HG03025 (cell line): ENCODE results near the gene SPOCD1.
"Not testable (repeated sequence)": the region's sequence is repeated elsewhere in the genome, so short reads cannot be mapped to it uniquely, and the experiment has no call there.

ENCODE experiments used
- ATAC-seq: cut with Tn5 transposase; IDR thresholded peaks from one replicate; pipeline ENCODE4 v1.9.1; 2021; ENCODE audit warnings: mild to moderate bottlenecking, moderate library complexity; ENCODE audit not compliant: unreplicated experiment, low FRiP score

Gene SPOCD1

GRCh38 chr1:31830511-31830910 is 14.7 kb upstream of the SPOCD1 start:
- no peak for ATAC-seq

GRCh38 chr1:31830065-31830464 is 14.2 kb upstream of the SPOCD1 start:
- ATAC-seq = no peak

- no peak for ATAC-seq
These were observed 13.3 kb upstream of the SPOCD1 start for GRCh38 chr1:31828926-31829690.

- no peak for ATAC-seq
These were observed 12.5 kb upstream of the SPOCD1 start for GRCh38 chr1:31828341-31828740.

DNA sequence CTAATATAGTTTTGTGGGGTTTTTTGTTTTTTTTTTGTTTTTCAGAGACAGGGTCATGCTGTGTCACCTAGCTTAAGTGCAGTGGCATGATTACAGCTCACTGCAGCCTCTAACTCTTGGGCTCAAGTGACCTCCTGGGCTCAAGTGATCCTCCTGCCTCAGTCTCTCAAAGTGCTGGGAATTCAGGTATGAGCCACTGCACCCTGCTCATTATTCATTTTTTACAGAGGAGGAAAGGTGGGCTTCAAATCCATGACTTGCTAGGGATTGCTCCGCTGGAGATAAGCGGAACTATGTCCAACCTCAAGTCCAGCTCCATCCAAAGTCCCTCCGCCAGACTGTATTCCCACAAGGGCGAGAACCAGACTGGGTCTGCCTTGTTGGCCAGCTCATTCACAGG is 8.0 kb upstream of the SPOCD1 start:
- no peak for ATAC-seq

GRCh38 chr1:31822766-31823165 is 6.9 kb upstream of the SPOCD1 start:
- no peak for ATAC-seq

DNA sequence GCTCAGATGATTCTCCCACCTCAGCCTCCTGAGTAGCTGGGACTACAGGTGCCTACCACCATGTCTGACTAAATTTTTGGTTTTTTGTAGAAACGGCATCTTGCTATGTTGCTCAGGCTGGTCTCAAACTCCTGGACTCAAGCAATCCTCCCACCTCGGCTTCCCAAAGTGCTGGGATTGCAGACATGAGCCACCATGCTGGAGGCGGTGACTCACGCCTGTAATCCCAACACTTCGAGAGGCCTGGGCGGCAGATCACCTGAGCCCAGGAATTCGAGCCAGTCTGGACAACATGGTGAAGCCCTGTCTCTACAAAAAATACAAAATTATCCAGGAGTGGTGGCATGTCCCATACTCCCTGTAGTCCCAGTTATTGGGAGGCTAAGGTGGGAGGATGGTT is 4.4 kb upstream of the SPOCD1 start:
- ATAC-seq = not testable (repeated sequence)

DNA sequence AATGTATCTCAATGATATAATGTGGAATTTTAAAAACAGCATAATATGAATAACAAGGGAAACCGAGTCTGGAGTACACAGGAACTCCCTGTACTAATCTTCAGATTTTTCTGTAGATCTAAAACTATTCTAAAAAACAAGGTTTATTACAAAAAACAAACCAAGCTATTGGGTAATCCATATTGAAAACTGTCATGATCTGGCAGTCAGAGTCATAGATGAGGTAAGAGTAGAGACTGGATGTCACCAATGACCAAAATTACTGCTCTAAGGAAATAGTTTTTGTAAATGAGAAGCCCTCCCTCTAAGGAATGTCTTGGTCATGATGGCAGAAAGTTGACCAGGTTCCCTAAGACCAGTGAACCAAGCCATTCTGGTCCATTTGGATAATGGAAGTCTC is 2.4 kb upstream of the SPOCD1 start:
- ATAC-seq = no peak

DNA sequence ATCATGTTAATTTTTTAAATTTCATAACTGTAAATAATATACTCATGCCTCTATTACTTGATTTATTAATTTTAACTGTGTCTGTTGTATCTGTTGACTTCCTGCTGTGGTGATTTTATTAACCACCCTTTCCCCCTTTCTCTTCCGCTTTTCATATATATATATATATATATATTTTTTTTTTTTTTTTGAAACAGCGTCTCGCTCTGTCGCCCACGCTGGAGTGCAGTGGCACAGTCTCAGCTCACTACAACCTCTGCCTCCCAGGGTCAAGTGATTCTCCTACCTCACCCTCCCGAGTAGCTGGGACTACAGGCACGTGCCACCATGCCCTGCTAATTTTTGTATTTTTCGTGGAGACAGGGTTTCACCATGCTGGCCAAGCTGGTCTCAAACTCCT is 1.1 kb upstream of the SPOCD1 start:
- not testable (repeated sequence) for ATAC-seq

GRCh38 chr1:31816501-31816900 is 679 bp upstream of the SPOCD1 start:
- not testable (repeated sequence) for ATAC-seq

- no peak for ATAC-seq
These were observed 546 bp downstream of the SPOCD1 start for GRCh38 chr1:31815307-31815645.

- no peak for ATAC-seq
These were observed 1.1 kb downstream of the SPOCD1 start for GRCh38 chr1:31814631-31815306.

DNA sequence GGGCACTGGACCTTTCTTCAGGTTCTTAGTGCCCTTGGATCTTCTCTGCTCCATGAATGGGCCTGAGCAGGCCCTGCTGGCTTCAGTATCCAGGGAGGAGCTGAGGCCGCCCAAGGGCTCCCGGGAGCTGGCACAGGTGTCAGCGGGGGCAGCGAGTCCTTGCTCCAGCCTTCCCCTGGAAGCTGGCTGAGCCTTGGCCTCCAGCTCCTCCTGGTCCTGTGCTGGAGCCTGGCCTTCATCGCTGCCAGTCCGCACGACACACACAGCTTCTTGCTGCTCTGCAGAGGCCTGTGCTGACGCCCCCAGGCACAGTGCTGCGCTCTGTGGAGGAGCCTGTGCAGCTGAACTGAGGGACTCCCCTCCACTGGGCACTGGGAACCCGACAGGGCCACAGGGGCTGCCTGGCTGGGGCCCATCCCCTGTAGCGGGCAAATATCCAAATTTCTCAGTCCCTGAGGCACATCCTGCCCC is 1.7 kb downstream of the SPOCD1 start:
- no peak for ATAC-seq

- no peak for ATAC-seq
These were observed 3.5 kb downstream of the SPOCD1 start for GRCh38 chr1:31812158-31812829.

DNA sequence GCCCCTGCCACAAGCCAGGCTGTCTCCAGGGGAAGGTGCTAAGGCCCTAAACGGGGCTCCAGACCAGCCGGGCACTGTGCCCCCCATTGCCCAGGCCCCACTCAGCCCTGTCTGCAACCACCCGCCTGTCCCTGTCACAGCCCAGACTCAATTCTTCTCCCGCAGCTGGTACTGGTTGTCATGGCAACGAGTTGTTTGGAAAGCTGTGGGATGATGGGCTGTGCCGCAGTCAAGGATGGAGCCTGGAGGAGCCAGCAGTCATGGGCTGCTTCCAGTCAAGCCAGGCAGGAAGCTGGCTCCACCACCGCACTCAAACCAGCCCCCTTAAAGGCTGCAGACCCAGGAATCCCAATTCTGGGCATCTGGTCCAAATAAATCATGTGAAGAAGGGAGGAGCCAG is 4.2 kb downstream of the SPOCD1 start:
- ATAC-seq = no peak

- no peak for ATAC-seq
These were observed 6.1 kb downstream of the SPOCD1 start for GRCh38 chr1:31809698-31810097.

- ATAC-seq = no peak
These were observed 8.4 kb downstream of the SPOCD1 start for GRCh38 chr1:31807273-31808048.

DNA sequence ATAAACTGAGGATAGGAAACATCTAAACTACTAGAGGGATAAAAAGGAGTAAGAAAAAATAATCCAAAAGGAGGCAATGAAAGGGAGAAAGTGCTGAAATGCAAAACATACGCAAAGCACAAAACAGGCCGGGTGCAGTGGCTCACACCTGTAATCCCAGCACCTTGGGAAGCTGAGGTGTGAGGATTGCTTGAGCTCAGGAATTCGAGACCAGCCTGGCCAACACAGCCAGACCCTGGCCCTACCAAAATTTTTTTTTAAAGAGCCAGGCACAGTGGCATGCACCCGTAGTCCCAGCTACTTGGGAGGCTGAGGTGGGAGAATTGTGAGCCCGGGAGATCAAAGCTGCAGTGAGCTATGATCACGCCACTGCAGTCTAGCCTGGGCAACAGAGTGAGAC is 10.5 kb downstream of the SPOCD1 start:
- no peak for ATAC-seq

GRCh38 chr1:31804098-31804497 is 11.7 kb downstream of the SPOCD1 start:
- ATAC-seq = no peak

DNA sequence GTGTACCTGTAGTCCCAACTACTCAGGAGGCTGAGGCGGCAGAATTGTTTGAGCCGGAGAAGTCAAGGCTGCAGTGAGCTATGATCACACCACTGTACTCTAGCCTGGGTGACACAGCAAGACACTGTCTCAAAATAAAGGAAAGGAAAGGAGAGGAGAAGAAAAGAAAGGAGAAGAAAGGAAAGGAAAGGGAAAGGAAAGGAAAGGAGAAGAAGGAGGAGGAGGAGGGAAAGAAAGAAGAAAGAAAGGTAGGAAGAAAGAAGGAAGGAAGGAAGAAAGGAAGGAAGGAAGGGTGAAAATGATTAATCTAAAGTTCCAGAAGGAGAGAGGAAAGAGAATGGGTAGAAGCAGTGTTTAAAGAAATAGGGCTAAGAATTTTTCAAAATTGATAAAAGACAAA is 12.2 kb downstream of the SPOCD1 start:
- no peak for ATAC-seq
